Neural progenitor cell (in vitro differentiated cells): Measurements from ENCODE around the gene ZNF234.

ENCODE experiments used
- CTCF ChIP-seq: fragments of 200-600 bp; sonication (generic); IDR thresholded peaks from 2 replicates; pipeline ENCODE4 v1.5.1; 2017; ENCODE audit warnings: antibody characterized with exemption, mild to moderate bottlenecking
- EZH2 ChIP-seq: fragments of 200-600 bp; sonication (generic); IDR thresholded peaks from 2 replicates; pipeline ENCODE4 v1.6.1; 2017; ENCODE audit warnings: antibody characterized with exemption, mild to moderate bottlenecking, moderate library complexity

GRCh38 chr19:44142059-44142433 is 692 bp downstream of the ZNF234 start:
- no peak for TF ChIP-seq CTCF
- no peak for TF ChIP-seq EZH2
